Suprapubic skin (tissue), 4 donors: ENCODE results near the gene KCND3. TPM values are rescaled to one million over a fixed set of nuclear protein-coding genes. Genes with fewer than 3 reads are reported as not detected.

Experiments used
- DNase-seq, 2 donors: peaks; one replicate each; pipeline ENCODE4 v3.0.0-alpha.2; 2019; ENCODE audit warnings: low spot score in 2 of 2
- H3K27ac ChIP-seq: fragments of 200-600 bp; sonication (generic); one replicate; pipeline ENCODE4 v1.5.1; 2019
- H3K27me3 ChIP-seq: fragments of 200-600 bp; sonication (generic); one replicate; pipeline ENCODE4 v1.5.1; 2019
- H3K36me3 ChIP-seq: fragments of 200-600 bp; sonication (generic); one replicate; pipeline ENCODE4 v1.5.1; 2019
- H3K4me1 ChIP-seq: fragments of 200-600 bp; sonication (generic); one replicate; pipeline ENCODE4 v1.5.1; 2019
- H3K4me3 ChIP-seq: fragments of 200-600 bp; sonication (generic); one replicate; pipeline ENCODE4 v1.5.1; 2019; ENCODE audit warnings: mild to moderate bottlenecking
- H3K9me3 ChIP-seq: fragments of 200-600 bp; sonication (generic); one replicate; pipeline ENCODE4 v1.5.1; 2019
- CTCF ChIP-seq, 2 donors: fragments of 200-600 bp in 1 of 2; fragments of 450-650 bp in 1 of 2; sonication (generic) in 1 of 2; IDR thresholded peaks; one replicate each; pipeline ENCODE4 v1.5.1; 2016 to 2019; ENCODE audit warnings: antibody characterized with exemption in 2 of 2, mild to moderate bottlenecking in 1 of 2, moderate library complexity in 1 of 2
- EP300 ChIP-seq: sonication (generic); formaldehyde crosslinking; IDR thresholded peaks from one replicate; pipeline ENCODE4 v1.6.1; 2017; ENCODE audit warnings: antibody characterized with exemption
- POLR2A ChIP-seq, 2 donors: fragments of 450-650 bp; IDR thresholded peaks; one replicate each; pipeline ENCODE4 v1.6.1; 2017; ENCODE audit warnings: antibody characterized with exemption in 2 of 2, mild to moderate bottlenecking in 2 of 2, moderate library complexity in 2 of 2
- POLR2AphosphoS5 ChIP-seq, 3 donors: sonication (generic); formaldehyde crosslinking; IDR thresholded peaks; one replicate each; pipeline ENCODE4 v1.6.1; 2017; ENCODE audit warnings: antibody characterized with exemption in 3 of 3
- WGBS: methylation state at CpG from one replicate; pipeline ENCODE4 v1.1.5; 2018; 5-methylcytosine and 5-hydroxymethylcytosine counted together
- total RNA-seq, 4 donors: library from RNA; depleted of rRNA; stranded (reverse); fragments of >200 nt; gene quantifications; one replicate each; pipeline ENCODE4 v1.1.0, GENCODE V29; 2016

KCND3 gene
- total RNA-seq, 4 donors from 2014 or later, result 6.8 to 11.4 (median 10.2) TPM

GRCh38 chr1:112011202-112011601 lies 21.7 kb upstream of the KCND3 start:
- DNase-seq, result no peak
- WGBS, result 56% methylated on average over 3 of the region's 3 CpGs
- no peak overlapping the region for H3K27ac ChIP-seq

GRCh38 chr1:112007169-112007568 lies 17.7 kb upstream of the KCND3 start:
- TF ChIP-seq POLR2AphosphoS5 (IDR thresholded peaks at IDR 0.05), result no peak
- TF ChIP-seq POLR2A (IDR thresholded peaks at IDR 0.05), result no peak
- TF ChIP-seq EP300, result no peak
- no peak for TF ChIP-seq CTCF (IDR thresholded peaks at IDR 0.05)
- no peak overlapping the region for H3K27ac ChIP-seq
- WGBS, result 78% methylated on average over 2 of the region's 2 CpGs
- H3K27me3 ChIP-seq, result peaks cover 2% of the 10 kb centered on the region
- H3K4me1 ChIP-seq, result peaks cover 3% of the 10 kb centered on the region
- H3K36me3 ChIP-seq, result no peaks in the 10 kb centered on the region
- H3K4me3 ChIP-seq, result no peak overlapping the region
- no peaks in the 10 kb centered on the region for H3K9me3 ChIP-seq
- DNase-seq, result no peak

More at GRCh38 chr1:112011202-112011601, 21.7 kb upstream of the KCND3 start:
- Histone ChIP-seq H3K9me3 (no peaks in the 10 kb centered on the region), H3K4me1 (peaks cover 3% of the 10 kb centered on the region), H3K36me3 (no peaks in the 10 kb centered on the region), H3K4me3 (no peak overlapping the region), H3K27me3 (no peaks in the 10 kb centered on the region)
- TF ChIP-seq POLR2AphosphoS5 (IDR thresholded peaks at IDR 0.05) (no peak), POLR2A (IDR thresholded peaks at IDR 0.05) (no peak), CTCF (IDR thresholded peaks at IDR 0.05) (no peak), EP300 (no peak)

- no peaks in the 10 kb centered on the region for H3K9me3 ChIP-seq
Measured at GRCh38 chr1:112006416-112007025, 17.1 kb upstream of the KCND3 start.

GRCh38 chr1:112004076-112004475 lies 14.6 kb upstream of the KCND3 start:
- 76% methylated on average over 2 of the region's 2 CpGs for WGBS
- DNase-seq, result no peak
- Histone ChIP-seq H3K36me3 (no peaks in the 10 kb centered on the region), H3K4me3 (no peak overlapping the region), H3K27me3 (peaks cover 14% of the 10 kb centered on the region), H3K9me3 (no peaks in the 10 kb centered on the region), H3K4me1 (no peaks in the 10 kb centered on the region), H3K27ac (no peak overlapping the region)
- no peak for TF ChIP-seq EP300
- TF ChIP-seq POLR2AphosphoS5 (IDR thresholded peaks at IDR 0.05), result no peak
- no peak for TF ChIP-seq POLR2A (IDR thresholded peaks at IDR 0.05)
- TF ChIP-seq CTCF (IDR thresholded peaks at IDR 0.05), result no peak

More at GRCh38 chr1:112006416-112007025, 17.1 kb upstream of the KCND3 start:
- TF ChIP-seq POLR2A (IDR thresholded peaks at IDR 0.05) (no peak), POLR2AphosphoS5 (IDR thresholded peaks at IDR 0.05) (no peak), EP300 (no peak), CTCF (IDR thresholded peaks at IDR 0.05) (no peak)
- H3K27me3 ChIP-seq, result peaks cover 8% of the 10 kb centered on the region
- H3K36me3 ChIP-seq, result no peaks in the 10 kb centered on the region
- DNase-seq, result no peak
- H3K27ac ChIP-seq, result no peak overlapping the region
- H3K4me3 ChIP-seq, result no peak overlapping the region
- 76% methylated on average over 7 of the region's 7 CpGs for WGBS
- H3K4me1 ChIP-seq, result peaks cover 2% of the 10 kb centered on the region

- WGBS, result 77% methylated on average over 4 of the region's 4 CpGs
- H3K27me3 ChIP-seq, result peaks cover 14% of the 10 kb centered on the region
- H3K4me3 ChIP-seq, result no peak overlapping the region
- no peaks in the 10 kb centered on the region for H3K9me3 ChIP-seq
- no peak overlapping the region for H3K27ac ChIP-seq
- DNase-seq, result no peak
- H3K4me1 ChIP-seq, result no peaks in the 10 kb centered on the region
- TF ChIP-seq POLR2A (IDR thresholded peaks at IDR 0.05), result no peak
- no peak for TF ChIP-seq EP300
- TF ChIP-seq CTCF (IDR thresholded peaks at IDR 0.05), result no peak
- TF ChIP-seq POLR2AphosphoS5 (IDR thresholded peaks at IDR 0.05), result no peak
- no peaks in the 10 kb centered on the region for H3K36me3 ChIP-seq
Measured at GRCh38 chr1:112002514-112002913, 13.0 kb upstream of the KCND3 start.
